HG02981 (cell line): ENCODE results near the gene GALNT8.
"Not testable (repeated sequence)": the region's sequence is repeated elsewhere in the genome, so short reads cannot be mapped to it uniquely, and the experiment has no call there.

ENCODE experiments used
- ATAC-seq: cut with Tn5 transposase; IDR thresholded peaks from one replicate; pipeline ENCODE4 v1.9.1; 2021; ENCODE audit warnings: mild to moderate bottlenecking, moderate library complexity; ENCODE audit not compliant: unreplicated experiment

Gene GALNT8

GRCh38 chr12:4719821-4720636 is at the start of gene GALNT8:
Gene GALNT8, plus strand, starts transcription at chr12:4720400. Its CDS starts 278 bp downstream, at chr12:4720678.
- ATAC-seq, result no peak

DNA sequence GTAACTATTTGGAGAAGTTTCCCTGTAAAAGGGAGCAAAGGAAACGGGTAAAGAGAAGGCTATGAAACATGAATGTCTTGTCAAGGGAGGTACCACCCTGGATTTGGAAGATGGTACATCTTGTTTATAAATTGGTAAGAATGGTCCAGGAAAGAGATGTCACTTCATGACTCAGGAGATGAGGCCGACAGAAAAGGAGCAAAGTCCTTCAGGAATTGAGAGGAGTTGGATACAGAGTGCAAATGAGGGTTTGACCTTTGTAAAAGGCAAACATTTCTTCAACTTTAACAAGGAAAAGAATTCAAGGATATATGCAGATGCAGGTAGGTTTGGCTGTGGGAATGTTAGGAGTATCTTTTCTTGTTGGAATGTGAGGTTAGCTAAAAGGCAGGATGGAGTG is 40.5 kb upstream of the GALNT8 start:
- ATAC-seq, result no peak

DNA sequence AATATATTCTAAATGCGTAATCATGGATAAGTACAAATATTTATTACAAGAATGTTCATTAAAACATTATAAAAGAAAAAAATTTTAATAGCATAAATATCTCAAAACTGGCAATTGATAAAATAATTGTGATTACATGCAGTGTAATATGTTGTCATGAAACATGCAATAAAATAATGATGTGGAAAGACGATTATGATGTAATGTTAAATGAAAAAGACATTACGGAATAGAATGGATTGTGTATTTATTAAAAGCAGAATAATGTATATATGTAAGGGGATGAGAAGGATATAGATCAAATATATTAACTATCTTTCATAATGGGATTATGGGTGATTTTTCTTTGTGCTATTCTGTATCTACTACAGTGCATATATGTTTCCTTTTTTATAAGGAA is 38.5 kb upstream of the GALNT8 start:
- no peak for ATAC-seq

- ATAC-seq, result no peak
These were observed 34.9 kb upstream of the GALNT8 start for GRCh38 chr12:4685317-4685716.

DNA sequence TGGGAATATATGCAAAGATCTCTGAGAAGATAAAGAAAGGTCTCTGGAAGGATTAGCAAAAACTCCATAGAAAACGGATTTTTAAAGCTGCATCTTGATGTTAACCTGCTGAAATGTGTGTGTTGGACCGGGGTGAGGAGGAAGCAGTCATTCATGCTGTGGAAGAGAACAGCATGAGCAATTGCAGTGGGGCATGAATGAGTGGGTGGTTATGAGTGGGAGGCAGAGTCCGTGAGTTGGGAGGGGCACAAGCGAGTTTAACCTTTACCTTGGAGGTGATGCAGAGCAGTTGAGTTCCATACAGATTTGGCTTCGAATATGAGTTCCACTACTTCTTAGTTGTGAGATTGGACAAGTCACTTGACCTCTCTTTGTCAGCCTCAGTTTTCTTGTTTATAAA is 29.4 kb upstream of the GALNT8 start:
- no peak for ATAC-seq

- no peak for ATAC-seq
These were observed 19.6 kb upstream of the GALNT8 start for GRCh38 chr12:4700621-4701026.

DNA sequence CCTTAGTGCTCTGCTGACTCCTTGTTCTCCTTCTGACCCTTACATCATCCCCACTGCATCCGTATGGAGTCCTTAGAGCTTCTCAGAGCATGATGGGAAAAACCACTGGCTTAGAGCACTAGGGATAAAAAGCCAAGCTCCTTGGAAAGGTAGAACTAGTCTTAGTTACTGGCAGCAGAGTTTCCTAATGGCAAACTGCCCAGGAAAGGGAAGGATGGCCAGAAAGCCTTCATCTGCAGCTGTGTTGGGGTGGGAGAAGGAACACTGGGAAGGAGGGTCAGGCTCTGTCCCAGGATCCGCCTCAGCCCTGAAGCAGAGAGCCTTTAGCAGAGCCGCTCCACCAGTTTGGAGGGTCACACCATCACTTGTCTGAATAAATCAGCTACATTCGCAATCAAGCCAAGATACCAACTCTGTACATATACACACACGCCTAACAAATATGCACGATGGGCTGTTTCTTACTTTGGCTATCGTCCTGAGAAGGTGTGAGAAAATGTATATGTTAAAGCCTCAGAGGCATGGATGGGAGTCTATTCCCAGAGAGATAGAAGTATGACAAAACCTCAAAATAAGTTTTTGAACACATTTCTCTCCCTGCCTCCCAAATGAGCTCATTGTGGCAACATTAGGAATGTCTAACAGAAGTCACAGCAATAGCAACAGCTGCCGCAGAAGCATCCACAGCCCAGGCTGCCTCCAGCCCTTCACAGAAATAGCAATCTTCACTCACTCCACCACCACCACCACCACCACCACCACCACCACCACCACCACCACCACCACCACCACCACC is 18.6 kb upstream of the GALNT8 start:
- no peak for ATAC-seq

- no peak for ATAC-seq
These were observed 16.5 kb upstream of the GALNT8 start for GRCh38 chr12:4703676-4704075.

DNA sequence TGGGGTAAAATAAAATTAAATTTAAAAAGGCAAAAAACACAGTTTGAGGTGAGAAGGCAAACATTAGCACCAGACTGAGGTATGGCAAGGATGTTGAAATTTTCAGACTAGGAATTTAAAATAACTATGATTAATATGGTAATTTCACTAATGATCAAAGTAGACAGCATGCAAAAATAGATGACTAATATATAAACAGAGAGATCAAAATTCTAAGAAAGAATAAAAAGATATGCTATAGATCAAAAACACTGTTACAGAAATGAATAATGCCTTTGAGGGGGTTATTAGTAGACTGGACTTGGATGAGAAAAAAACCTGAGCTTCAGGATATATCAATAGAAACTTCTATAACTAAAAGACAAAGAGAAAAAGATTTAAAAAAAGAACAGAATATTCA is 14.4 kb upstream of the GALNT8 start:
- ATAC-seq, result no peak

GRCh38 chr12:4707306-4707705 is 12.9 kb upstream of the GALNT8 start:
- ATAC-seq, result no peak

GRCh38 chr12:4710113-4710512 is 10.1 kb upstream of the GALNT8 start:
- no peak for ATAC-seq

- no peak for ATAC-seq
These were observed 5.3 kb upstream of the GALNT8 start for GRCh38 chr12:4714879-4715278.

GRCh38 chr12:4717806-4718205 is 2.4 kb upstream of the GALNT8 start:
- ATAC-seq, result no peak

DNA sequence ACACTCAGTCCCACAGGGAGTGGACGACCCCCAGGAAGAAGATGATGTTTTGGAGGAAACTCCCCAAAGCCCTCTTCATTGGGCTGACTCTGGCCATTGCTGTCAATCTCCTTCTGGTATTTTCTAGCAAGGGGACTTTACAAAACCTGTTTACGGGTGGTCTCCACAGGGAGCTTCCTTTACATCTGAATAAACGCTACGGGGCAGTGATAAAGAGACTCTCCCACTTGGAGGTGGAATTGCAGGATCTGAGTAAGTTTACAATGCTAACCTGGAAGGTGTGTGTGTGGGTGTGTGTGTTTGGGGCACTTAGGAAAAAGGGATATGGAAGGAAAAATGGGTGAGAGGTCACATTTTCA is 416 bp downstream of the GALNT8 start:
- no peak for ATAC-seq

- not testable (repeated sequence) for ATAC-seq
These were observed 1.4 kb downstream of the GALNT8 start for GRCh38 chr12:4721587-4721986.

DNA sequence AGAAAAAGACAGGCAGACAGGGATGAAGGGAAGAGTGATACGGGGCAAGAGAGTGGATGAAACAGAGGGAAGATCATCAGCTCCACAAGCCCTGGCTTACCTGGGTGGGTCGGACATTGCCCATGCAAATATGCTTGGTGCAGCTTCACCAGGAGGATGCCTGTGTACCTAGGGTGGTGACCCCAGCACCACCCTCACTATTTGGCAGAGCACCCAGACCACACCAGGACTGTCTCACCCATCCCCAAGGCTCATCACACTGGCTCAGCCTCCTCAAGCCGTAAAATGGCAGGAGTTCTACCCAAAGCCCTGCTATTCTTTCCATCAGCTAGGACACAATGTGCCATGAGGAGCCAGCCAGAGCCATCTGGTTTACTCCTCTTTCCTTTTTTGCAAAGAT is 3.0 kb downstream of the GALNT8 start:
- no peak for ATAC-seq

- ATAC-seq, result no peak
These were observed 4.9 kb downstream of the GALNT8 start for GRCh38 chr12:4725057-4725456.

- no peak for ATAC-seq
These were observed 14.6 kb downstream of the GALNT8 start for GRCh38 chr12:4734625-4735340.

- no peak for ATAC-seq
These were observed 15.9 kb downstream of the GALNT8 start for GRCh38 chr12:4736091-4736490.

GRCh38 chr12:4738541-4738940 is 18.3 kb downstream of the GALNT8 start:
- ATAC-seq, result no peak

DNA sequence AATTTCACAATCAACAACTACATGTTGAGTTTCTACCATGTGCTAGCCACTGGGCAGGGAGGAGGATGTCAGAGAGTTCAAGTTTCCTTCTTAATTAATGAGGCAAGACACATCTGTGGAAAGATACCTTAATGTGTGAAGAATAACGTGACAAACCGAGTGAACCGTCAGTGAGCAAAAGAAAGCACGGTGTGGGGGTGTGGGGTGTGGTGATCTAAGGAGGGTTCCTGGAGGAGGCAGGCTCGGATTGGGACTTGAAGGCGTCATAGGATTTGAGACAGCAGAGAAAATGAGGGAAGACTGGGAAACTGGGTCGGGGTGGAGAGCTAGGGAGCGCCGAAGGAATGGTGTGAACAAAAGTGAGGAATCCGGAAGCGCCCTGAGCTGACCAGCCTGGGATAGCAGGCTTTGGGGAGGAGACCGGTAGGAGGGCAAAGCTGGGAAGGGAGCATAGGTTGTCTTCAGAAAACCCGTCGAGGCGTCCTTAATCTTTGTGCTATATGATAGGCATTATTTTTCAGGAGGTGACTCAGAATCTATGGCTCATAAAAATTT is 22.3 kb downstream of the GALNT8 start:
- no peak for ATAC-seq
